ENCODE measurements around the gene WFDC10B.

GRCh38 chr20:45701873-45702272 is 2.9 kb downstream of the WFDC10B start, which contains the start of gene WFDC13:
- TF ChIP-seq, protein P1, sequence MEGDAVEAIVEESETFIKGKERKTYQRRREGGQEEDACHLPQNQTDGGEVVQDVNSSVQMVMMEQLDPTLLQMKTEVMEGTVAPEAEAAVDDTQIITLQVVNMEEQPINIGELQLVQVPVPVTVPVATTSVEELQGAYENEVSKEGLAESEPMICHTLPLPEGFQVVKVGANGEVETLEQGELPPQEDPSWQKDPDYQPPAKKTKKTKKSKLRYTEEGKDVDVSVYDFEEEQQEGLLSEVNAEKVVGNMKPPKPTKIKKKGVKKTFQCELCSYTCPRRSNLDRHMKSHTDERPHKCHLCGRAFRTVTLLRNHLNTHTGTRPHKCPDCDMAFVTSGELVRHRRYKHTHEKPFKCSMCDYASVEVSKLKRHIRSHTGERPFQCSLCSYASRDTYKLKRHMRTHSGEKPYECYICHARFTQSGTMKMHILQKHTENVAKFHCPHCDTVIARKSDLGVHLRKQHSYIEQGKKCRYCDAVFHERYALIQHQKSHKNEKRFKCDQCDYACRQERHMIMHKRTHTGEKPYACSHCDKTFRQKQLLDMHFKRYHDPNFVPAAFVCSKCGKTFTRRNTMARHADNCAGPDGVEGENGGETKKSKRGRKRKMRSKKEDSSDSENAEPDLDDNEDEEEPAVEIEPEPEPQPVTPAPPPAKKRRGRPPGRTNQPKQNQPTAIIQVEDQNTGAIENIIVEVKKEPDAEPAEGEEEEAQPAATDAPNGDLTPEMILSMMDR (IDR thresholded peaks at IDR 0.05): no peak
- TF ChIP-seq EP300 (IDR thresholded peaks at IDR 0.05; ENCODE audit: low read depth) (no peak), POLR2AphosphoS5 (IDR thresholded peaks at IDR 0.05) (no peak)
